Right lobe of liver (tissue), 4 donors: ENCODE results near the gene RASGRP3.

ENCODE experiments used
- CTCF ChIP-seq, 4 donors: fragments of 200-600 bp in 3 of 4; fragments of 450-650 bp in 1 of 4; IDR thresholded peaks; one replicate each; pipeline versions ENCODE4 v1.5.1 to v1.8.0; 2016 to 2022; ENCODE audit warnings: antibody characterized with exemption in 4 of 4, mild to moderate bottlenecking in 2 of 4
- POLR2A ChIP-seq: fragments of 450-650 bp; IDR thresholded peaks from one replicate; pipeline ENCODE4 v1.6.1; 2017; ENCODE audit warnings: antibody characterized with exemption, mild to moderate bottlenecking
- donor health status: DM: no; HTN: no; CAD: no.
- donor health status: DM: no; HTN: no; CAD: no.
- donor health status: DM: no; HTN: yes; CAD: no.

GRCh38 chr2:33426666-33427231, 49.7 kb upstream of the RASGRP3 start:
- no peak for TF ChIP-seq CTCF (IDR thresholded peaks at IDR 0.05)
- TF ChIP-seq POLR2A = no peak
